GM19240 (cell line): ENCODE data around the gene NPHP1.
"Not testable (repeated sequence)": the region's sequence is repeated elsewhere in the genome, so short reads cannot be mapped to it uniquely, and the experiment has no call there.

Experiments used
- DNase-seq: peaks from one replicate; pipeline ENCODE4 v3.0.0; 2011; ENCODE audit warnings: low spot score; ENCODE audit not compliant: insufficient read length

Gene NPHP1

DNA sequence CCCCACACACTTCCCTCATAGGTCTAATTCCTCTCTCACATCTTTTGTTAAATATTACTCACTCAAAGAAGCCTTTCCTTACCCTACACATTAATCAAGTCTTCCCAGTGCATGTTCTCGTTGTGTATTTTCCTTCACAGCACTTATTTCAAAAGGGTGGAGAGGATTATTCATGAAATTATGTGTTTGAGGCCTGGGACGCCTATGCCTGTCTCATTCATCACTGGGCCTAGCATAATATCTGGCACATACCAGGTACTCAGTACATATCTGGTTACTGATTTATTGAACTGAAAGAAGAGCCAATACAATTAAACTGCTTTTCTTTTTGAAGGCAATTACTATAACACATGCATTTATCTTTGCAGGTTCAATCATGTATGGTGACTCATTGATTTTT, 74.1 kb downstream of the NPHP1 start:
- DNase-seq, result no peak

DNA sequence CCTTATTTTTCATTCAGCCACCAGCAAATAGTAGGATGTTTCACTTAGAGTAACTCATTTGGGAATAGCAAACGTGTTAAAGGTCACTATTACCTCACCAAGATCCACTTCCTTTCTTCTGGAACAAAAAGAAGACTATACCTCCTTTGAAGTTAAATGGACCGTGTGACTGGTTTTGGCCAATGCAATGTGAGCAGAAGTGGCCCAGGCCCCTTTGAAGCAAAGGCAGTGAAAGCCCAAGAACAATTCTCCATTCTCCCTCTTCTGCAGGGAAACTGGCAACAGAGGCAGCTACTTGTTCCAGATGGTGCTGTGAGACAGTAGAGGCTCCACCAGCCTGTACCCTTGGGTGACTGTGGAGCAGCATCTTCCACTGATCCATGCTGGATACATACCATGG, 77.9 kb downstream of the NPHP1 start:
- no peak for DNase-seq

DNA sequence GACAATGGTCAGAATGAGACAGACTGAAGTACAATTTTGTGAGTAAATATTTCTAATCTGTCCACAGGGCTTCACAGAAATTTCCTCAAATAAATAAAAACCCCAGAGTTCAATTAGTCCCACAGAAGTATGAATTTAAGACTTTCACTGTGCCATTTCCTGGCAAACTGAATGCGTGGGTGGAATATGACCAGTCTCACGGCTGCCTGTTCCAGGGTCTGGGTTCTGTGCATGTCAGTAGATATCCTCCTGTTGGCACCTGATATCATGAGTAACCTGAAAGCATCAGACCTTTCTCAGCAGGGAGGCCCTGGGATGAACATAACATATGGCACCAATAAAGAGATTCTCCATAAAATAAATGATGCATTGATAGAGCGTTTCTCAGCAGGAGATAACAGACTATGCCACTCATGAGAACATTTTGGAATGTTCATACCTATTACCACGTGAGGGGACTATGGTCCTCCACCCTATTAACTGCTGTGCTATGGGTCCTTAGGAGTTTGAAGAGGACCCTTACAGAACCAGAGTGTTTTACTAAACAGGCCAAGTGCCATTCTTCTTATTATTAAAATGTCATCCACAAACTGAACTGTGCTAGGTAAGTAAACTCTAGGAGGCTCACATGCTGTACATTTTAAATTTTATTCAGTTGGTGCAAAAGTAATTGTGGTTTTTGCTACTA, 78.6 kb downstream of the NPHP1 start:
- no peak for DNase-seq

DNA sequence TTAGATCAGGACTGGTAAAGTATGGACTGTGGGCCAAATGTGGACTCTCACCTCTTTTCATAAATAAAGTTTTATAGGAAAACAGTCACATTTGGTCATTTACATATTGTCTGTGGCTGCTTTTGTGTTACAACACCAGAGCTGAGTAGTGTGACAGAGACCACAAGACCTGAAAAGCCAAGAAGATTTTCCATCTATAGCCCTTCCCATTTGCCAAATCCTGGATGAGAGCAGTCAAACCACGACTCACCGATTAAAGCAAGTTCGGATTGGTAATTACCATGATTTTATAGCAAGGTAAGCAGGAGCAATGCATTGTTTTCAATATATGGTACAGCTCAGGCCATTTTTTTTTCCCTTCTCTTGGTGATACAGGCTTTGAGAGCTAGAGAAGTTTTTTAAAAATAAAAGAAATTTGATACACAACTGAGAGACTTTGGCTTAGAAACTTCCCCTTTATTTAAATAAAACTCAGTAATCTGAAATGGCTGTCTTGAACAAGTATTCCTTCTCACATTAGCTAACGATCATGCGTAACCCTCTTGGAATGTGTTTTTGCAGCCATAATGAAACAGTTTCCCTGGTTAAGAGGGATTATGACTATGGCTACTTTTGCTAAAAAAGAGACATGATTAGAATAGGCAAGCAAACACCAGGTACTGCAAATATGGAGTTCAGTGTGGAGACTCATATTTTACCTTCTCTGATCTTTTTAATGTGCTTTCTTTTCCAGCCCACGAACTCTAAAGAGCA, 79.7 kb downstream of the NPHP1 start:
- DNase-seq, result no peak

DNA sequence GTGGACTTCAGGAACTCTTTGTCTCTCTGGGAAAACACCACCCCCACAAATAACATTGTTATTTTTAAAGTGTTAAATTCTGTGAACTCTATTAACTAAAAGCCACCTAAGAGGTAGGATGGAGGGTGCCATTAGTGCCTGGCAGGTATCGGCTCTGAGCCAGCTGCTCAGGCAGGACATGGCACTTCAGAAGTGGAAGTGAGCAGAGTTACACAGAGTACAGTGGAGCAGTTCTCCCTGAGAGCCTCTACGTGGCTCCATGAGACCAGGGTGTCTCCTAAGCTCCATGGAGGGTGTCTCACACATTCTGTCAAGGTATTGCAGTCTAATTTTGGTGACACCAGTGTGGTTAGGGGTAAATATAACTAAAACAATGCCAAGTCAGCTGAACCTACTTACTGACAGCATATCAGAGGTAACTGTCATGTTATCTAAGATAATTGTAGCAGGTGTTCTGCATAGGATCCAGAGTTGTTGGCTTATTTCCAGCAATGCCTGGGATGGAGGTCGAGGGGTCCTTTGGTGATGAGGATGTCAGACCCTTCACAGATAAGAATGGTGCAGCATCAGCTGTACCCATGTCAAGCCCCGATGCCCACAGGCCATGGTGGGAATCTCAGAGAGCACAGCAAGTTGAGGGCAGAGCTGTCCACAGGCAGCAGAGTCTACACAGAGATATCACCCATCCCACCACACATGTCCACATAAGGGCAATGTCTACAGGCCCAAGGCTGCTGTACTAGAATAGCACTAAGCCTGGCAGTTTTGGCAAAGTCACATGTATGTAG, 80.6 kb downstream of the NPHP1 start:
- DNase-seq, result no peak

DNA sequence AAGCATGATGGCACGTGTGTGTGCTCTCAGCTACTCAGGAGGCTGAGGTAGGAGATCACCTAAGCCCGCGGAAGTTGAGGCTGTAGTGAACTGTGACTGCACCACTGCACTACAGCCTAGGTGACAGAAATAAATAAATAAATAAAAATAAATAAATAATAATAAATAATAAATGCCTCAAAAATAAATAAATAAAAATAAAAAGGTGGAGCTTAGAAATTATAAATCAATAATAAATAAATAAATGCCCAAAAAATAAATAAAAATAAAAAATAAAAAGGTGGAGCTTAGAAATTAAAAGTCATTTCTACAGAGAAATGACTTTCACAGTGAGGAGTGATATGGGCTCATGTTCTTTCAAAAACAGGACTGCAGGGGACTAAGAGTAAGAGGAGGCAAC, 83.2 kb downstream of the NPHP1 start:
- no peak for DNase-seq

DNA sequence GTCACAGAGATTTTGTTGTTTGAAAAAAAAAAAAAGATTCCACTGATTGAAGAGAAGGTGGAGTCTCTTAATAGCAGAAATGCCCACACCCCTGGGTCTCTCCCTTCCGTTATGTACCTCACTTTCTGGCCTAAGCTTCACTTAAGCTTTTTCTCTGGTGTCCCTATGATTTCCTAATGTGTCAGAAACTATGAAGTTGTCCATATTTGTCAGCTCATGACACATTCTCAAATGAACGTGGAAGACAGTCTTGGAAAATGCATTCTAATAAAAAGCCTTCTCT, 83.8 kb downstream of the NPHP1 start:
- no peak for DNase-seq

DNA sequence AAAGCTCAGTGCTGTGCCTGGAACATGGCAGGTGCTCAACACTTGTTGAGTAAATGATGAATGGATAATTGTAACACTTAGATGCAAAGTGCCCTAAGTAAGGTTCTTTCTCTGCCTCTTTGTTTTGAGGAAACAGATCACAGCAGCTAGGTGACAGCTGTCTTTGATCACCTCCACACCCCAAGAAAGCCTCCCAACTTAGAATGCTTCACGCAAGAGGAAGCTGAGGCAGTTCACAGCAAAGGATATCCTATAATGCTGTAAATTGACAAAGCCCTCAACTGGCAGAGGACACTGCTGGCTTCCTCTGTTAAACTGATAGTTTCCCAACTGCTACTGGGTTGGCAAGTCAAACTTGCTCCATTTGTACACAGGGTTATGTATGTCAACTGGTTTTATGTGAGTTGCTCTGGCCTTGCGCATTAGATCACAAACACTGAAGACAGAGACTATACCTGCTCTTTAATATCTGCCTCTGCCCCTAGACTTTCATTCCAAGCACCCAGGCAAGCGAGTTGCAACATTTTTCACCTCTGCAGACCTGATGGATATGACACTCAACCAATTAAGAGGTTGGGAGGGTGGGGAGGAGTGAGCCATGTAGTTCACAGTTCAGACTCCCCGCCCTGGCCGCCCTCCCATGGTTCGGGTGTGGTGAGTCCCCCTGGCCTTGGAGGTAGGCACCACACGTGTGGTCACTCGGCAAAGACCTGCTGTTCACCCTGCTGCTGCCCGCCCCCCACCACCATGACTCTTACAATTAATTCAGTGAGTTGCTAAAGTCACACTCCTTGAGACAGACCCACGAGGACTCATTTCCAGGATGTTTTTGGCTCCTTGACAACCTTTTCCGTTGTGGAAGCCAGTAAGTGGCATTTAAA, 84.4 kb downstream of the NPHP1 start:
- DNase-seq, result no peak

DNA sequence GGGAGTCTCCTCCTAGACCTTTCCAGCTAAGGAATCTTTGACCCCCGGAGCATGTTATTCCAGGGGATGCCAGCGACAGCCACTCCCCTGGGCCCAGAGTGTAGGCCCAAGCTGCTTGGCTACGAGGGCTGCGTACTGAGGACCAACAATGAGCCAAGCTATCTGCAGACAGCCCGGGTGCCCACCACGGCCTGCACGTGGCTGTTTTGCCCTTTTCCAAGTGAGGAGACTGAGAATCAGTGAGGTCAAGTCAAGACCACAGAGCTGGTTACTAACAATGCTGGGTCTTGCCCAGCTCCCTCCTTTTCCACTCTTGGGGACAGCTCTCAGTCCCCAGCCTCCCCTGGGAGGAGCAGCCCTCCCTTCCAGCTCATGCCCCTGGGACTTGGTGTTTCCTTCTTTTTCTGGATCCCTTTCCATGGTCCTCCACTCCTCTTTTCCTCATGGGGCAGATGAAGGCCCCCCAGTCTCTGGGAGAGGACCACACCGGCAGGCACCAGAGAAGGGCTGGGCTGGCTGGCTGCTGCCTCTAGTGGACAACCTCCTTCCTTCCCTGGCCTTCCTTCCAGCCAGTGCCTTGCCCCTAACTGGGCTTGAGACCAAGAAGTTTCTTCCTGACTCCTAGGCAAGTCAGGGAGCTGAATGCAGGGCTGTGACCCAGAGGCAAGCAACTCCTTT, 88.6 kb downstream of the NPHP1 start:
- DNase-seq, result no peak

DNA sequence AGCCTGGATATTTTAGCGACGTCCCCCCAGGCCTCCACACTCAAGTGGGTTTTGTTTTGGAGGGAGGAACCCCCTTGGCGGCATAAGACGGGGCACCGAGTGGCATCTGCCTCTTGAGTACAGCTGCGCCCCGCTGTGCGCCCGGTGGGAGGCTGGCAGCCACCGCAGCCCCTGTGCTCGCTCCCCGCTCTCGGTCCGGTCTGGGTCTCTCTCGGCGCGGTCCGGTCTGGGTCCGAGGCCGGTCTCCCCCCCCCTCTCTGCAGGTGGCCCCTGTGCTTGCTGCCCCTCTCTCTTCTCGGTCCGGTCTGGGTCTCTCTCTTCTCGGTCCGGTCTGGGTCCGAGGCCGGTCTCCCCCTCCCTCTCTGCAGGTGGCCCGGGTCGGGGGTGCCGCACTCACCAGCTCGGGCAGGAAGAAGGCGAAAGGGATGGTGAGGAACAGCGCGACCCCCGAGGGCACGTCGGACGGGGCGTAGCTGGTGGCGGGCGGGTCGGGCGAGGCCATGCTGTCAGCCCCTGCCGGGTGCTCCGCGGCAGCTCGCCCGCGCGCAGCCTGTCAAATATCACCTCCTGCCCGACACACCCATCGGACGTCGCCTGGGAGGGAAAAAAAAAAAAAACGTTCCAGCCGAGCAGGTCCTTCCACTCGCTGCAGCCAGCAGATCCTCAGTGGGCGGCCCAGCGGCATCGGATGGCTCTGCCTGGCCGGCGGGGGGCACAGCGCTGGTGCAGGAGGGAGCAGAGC, 89.4 kb downstream of the NPHP1 start, which contains the start of gene MALL:
Gene MALL (minus strand): TSS at position 532 of the 742 bp plus-strand sequence. CDS start 30 bp downstream, at position 502.
- DNase-seq, result no peak

DNA sequence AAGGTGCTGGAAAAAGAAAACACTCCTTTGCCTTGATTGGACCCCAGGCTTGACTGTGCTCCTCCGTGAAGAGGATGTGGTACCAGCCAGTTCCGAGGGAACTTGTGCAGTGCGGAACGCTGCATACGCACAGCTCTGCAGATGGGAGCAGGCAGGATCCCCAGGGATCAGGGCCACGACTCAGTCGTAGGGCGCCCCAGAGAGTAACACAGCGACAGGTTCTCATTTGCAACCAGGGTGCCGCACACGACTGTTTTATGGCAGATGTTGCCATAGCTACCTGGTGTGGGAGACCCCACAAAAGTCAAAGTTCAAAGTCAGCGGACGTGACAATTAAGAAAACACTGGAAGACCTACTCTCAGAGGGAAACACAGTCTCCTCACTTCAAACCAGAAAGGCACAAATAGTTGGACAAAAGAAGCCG, 90.0 kb downstream of the NPHP1 start:
- DNase-seq, result no peak

DNA sequence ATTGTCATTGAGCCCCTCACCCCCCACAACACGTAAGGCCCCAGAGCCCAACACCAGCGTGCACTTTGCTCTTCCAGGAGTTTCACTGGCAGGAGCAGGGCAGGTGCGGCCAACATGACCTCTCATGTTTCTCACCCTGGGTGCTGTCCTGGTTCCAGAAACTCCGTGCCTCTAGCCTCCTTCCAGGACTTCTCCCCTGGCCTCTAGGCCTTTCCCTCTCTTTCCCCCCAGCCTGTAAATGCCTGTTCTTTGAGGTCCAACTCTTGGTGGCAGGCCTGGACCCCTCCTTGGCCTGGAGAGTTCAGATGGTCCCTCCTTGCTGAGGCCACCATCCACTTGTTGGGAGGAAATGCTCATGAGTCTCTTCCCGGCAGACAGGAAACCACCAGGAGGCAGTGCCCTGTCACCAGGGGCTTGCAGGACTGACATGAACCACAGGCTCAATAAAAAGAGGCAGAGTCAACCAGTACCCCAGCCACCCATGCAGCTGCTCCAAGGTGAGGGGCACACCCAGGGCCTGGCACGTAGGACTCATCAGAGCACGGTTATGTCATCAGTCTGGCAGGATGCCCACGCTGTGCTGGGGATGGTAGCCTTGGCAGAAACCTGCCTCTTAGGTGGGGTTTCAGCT, 90.7 kb downstream of the NPHP1 start:
- DNase-seq, result no peak

DNA sequence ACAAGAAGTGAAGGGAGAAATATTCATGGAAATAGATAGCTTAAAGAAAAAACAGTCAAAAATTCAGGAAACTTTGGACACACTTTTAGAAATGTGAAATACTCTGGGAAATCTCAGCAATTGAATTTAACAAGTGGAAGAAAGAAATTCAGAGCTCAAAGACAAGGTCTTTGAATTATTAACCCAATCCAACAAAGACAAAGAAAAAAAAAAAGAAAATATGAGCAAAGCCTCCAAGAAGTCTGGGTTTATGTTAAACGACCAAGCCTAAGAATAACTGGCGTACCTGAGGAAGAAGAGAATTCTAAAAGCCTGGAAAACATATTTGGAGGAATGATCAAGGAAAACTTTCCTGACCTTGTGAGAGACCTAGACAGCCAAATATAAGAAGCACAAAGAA, 96.5 kb downstream of the NPHP1 start:
- not testable (repeated sequence) for DNase-seq

DNA sequence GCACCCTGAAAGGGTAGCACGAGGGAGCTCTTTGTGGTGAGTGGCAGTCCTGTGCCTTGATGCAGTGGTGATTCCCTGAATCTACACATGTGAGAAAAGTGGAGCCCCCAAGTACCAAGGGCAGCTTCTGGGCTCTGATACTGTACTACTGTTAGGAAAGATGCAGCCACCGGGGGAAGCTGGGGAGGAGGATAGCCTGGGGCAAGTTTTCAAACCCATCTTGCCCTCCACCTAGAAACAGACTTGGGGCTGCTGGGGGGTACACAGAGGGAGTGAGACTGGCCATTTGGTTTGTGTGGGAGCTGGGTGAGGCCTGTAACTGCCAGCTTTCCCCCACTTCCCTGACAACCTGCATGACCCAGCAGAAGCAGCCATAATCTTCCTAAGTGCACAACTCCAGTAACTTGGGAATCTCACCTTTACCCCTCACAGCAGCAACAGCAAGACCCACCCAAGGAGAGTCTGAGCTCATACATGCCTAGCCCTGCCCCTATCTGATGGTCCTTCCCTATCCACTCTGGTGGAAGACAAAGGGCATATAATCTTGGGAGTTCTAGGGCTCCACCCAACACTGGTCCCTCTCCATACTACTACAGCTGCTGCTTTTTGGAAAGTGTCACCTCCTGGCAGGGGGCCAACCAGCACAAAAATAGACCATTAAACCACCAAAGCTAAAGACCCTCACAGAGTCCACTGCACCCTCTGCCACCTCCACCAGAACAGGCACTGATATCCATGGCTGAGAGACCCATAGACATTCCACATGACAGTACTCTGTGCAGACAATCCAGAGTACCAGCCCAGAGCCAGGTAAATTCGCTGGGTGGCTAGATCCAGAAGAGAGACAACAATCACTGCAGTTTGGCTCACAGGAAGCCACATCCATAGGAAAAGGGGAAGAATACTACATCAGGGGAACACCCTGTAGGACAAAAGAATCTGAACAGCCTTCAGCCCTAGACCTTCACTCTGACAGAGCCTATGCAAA, 97.4 kb downstream of the NPHP1 start:
- DNase-seq, result no peak

DNA sequence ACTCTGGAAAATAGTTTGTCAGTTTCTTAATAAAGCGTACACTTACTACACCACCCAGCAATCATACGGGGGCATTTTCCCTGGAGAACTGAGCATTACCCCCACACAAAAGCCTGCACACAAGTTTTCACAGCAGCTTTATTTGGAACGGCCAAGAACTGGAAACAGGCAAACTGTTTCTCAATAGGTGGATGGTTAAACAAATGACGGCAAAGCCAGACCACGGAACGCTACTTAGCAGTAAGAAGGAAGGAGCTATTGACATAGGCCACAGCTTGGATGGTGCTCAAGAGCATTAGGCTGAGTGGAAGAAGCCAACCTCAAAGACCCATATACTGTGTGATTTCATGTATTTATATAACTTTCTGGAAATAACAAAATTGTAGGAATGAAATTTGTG, 98.2 kb downstream of the NPHP1 start:
- no peak for DNase-seq

DNA sequence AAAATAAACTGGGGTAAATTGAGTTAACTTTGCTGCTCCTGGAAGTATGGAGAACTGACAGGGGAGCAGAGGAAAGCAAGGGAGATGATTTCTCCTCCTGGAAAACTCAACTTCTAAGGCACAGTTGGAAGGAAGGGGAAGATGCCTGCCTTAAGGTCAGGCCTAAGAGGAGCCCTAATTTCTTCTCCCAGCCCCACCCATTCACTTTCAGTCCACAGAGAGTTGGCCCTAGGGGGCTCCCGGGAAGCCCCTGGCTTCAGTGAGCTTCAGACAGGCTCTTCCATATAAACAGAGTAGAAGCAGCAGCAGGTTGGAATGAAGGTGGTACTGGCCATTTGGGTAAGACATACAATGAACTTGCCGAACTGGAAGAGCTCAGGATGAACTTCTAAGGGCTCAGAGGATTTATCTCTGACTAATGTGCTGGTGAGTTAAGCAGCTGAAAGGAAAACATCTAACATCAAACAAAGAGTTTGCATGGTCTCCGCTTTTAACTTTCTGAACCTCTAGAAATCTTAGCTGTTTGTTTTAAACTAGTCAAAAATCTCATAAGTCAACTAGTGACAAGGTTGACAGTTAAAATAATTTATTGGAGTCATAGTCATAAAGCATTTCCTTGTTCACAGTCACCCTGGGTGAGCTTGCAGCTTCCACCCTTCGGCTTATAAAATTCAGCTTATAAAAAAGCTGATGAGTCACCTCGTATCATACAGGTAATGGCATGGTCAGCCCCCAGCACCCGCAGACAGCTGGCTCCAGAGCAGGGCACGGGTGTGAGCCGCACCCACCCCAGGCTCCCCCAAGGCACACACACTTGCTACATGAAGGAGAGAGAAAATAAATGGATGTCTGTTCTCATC, 99.0 kb downstream of the NPHP1 start:
- no peak for DNase-seq

DNA sequence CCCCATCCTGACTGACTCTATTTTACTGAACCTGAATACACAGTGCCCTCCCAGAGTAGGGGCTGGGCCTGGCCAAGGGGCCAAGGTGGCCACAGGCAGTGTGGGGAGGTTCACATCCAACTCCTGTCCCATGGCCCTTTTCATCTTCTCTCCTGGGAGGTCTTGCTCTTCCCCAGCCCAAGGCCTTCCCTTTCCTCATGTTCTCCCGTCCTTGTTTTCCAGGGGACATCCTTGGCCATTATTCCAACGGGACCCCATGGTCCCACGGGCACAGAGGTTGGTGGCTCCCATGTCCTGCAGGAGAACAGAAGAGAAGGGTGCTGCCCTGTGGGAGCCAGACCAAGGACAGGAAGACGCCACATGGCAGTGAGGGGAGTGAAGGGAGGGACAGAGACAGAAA, 99.6 kb downstream of the NPHP1 start:
- DNase-seq, result no peak
